ENCODE data around the gene NTM. TPM values are rescaled to one million over a fixed set of nuclear protein-coding genes. Genes with fewer than 3 reads are reported as not detected.

NTM gene
- total RNA-seq, 1 experiment from 2014 or later = 9.9 TPM

DNA sequence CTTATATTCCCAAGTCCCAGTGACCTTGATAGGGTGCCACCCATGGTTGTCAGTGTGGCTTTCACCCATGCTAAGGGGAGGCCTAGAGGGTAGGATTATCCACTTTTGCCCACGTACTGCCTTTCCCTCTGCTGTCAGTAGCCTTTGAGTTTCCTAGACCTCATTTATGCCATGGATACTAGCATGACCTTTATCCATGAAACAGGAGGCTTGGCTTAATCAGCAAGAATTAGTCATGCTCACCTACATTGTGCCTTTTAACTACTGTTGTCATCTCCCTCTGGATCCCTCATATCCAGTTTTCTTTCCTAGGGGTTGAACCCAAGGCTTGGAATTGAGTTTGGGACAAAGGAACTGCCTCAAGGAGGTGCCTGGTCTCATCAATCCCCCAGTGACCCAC lies 716.7 kb downstream of the NTM start:
- Histone ChIP-seq H4K91ac (ENCODE audit: insufficient read length, low read depth, low read length) (no peak overlapping the region), H2BK20ac (ENCODE audit: low read depth, low read length, poor library complexity, severe bottlenecking) (no peak overlapping the region), H2AK5ac (ENCODE audit: insufficient read length, low read length) (no peak overlapping the region), H3K14ac (ENCODE audit: insufficient read depth, low read length) (no peak overlapping the region), H3K4me2 (ENCODE audit: insufficient read depth, insufficient read length, low read length) (no peak overlapping the region), H4K5ac (ENCODE audit: insufficient read length, low read depth, low read length) (no peak overlapping the region), H3K4ac (ENCODE audit: low read depth, low read length) (no peak overlapping the region), H2AFZ (ENCODE audit: low read length) (no peak overlapping the region), H3K27me3 (ENCODE audit: insufficient read depth, low read length) (no peaks in the 10 kb centered on the region), H3T11ph (ENCODE audit: low read length) (no peak overlapping the region), H2BK120ac (ENCODE audit: low read depth, low read length, poor library complexity, severe bottlenecking) (no peak overlapping the region), H3K9ac (ENCODE audit: extremely low read depth, insufficient read length, low read length) (no peak overlapping the region), H4K8ac (replicated peaks; ENCODE audit: insufficient read length, low read depth, low read length) (no peak overlapping the region), H2BK15ac (ENCODE audit: low read depth, low read length) (no peak overlapping the region), H3K79me2 (ENCODE audit: insufficient read depth, low read length) (no peaks in the 10 kb centered on the region), H3K27ac (ENCODE audit: insufficient read length, low read depth, low read length) (no peak overlapping the region), H3K9me3 (ENCODE audit: control insufficient read depth, low read depth, low read length) (peaks cover 37% of the 10 kb centered on the region), H3K18ac (ENCODE audit: insufficient read length, low read depth, low read length) (no peak overlapping the region), H3K56ac (ENCODE audit: insufficient read length, low read depth, low read length) (no peak overlapping the region), H3K4me1 (ENCODE audit: insufficient read depth, low read length) (no peaks in the 10 kb centered on the region), H4K20me1 (ENCODE audit: control insufficient read depth, insufficient read depth, insufficient read length) (no peaks in the 10 kb centered on the region), H2BK12ac (ENCODE audit: insufficient read length, low read depth, low read length) (no peak overlapping the region), H3K79me1 (ENCODE audit: insufficient read depth, low read depth, low read length, poor library complexity, severe bottlenecking) (no peaks in the 10 kb centered on the region), H3K23ac (ENCODE audit: insufficient read length, low read depth, low read length) (no peak overlapping the region), H3K23me2 (ENCODE audit: insufficient read length, low read depth, low read length, poor library complexity, severe bottlenecking) (no peaks in the 10 kb centered on the region), H2BK5ac (ENCODE audit: insufficient read length, low read length) (no peak overlapping the region)
- Mint-ChIP-seq H3K36me3 (ENCODE audit: insufficient read depth in 1 of 3, low read depth in 3 of 3) (peaks cover 17 to 37% (median 35%) of the 10 kb centered on the region in 3 experiments), H3K4me1 (peaks cover 0 to 2% of the 10 kb centered on the region in 2 experiments; a peak in 1 of 4 replicates), H3K4me3 (no peak overlapping the region; a peak in 1 of 5 replicates), H3K27ac (no peak overlapping the region), H3K9me3 (peaks cover 26 to 44% of the 10 kb centered on the region in 2 experiments), H3K27me3 (ENCODE audit: low read depth) (no peaks in the 10 kb centered on the region; the same call in 1 of the 2 replicates)
- WGBS (ENCODE audit: extremely low coverage, insufficient read length, low lambda C conversion rate) = no CpG with 5 or more reads among the region's 1 CpG
- no peak for DNase-seq
- TF ChIP-seq, protein P1, sequence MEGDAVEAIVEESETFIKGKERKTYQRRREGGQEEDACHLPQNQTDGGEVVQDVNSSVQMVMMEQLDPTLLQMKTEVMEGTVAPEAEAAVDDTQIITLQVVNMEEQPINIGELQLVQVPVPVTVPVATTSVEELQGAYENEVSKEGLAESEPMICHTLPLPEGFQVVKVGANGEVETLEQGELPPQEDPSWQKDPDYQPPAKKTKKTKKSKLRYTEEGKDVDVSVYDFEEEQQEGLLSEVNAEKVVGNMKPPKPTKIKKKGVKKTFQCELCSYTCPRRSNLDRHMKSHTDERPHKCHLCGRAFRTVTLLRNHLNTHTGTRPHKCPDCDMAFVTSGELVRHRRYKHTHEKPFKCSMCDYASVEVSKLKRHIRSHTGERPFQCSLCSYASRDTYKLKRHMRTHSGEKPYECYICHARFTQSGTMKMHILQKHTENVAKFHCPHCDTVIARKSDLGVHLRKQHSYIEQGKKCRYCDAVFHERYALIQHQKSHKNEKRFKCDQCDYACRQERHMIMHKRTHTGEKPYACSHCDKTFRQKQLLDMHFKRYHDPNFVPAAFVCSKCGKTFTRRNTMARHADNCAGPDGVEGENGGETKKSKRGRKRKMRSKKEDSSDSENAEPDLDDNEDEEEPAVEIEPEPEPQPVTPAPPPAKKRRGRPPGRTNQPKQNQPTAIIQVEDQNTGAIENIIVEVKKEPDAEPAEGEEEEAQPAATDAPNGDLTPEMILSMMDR (conservative IDR thresholded peaks at IDR 0.05) = no peak
